DOHH2 (cell line): ENCODE results near the gene FTO.

ENCODE experiments used
- CTCF ChIP-seq: fragments of 200-600 bp; sonication (generic); IDR thresholded peaks from one replicate; pipeline ENCODE4 v1.5.1; 2014; ENCODE audit warnings: antibody characterized with exemption, mild to moderate bottlenecking, low read depth, low read length; ENCODE audit not compliant: poor library complexity, severe bottlenecking
- EZH2phosphoT487 ChIP-seq: fragments of 200-600 bp; sonication (generic); IDR thresholded peaks from 2 replicates; pipeline ENCODE4 v1.6.1; 2017; ENCODE audit warnings: borderline replicate concordance, mild to moderate bottlenecking, antibody characterized with exemption, low read length, moderate library complexity, mixed read lengths

GRCh38 chr16:54106057-54106456, 402.1 kb downstream of the FTO start:
- TF ChIP-seq CTCF (no peak), EZH2phosphoT487 (no peak)
